Measurements from ENCODE around the gene CYB561.

Gene CYB561

DNA sequence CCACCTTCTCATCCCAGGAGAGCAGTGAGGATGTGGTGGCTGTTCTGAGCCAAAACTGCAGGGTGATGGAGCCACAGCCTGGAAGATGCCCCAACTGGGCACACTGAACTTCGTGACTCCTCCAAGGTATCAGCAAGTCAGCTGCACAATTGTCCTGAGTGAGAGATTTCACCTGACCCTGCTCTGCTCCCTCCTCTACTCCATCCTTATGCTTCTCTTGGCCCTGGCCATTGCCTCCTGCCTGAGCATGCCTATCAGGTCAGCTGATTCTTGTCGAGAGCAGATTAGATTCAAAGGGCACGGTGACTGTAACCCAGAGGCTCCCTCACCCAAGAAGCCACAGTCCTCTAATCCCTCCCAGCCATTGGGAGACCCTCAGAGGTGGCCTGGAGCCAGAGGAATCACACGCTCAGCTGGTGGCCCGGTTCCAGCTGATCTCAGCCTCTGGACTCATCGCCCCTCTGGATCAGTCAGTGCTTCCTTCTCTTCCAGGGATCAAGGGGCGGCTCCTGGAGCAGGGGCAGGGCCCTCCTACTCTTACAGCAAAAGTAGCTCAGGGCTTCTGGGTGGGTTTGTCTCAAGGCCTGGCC lies 7.0 kb upstream of the CYB561 start:
- TF ChIP-seq, protein P1, sequence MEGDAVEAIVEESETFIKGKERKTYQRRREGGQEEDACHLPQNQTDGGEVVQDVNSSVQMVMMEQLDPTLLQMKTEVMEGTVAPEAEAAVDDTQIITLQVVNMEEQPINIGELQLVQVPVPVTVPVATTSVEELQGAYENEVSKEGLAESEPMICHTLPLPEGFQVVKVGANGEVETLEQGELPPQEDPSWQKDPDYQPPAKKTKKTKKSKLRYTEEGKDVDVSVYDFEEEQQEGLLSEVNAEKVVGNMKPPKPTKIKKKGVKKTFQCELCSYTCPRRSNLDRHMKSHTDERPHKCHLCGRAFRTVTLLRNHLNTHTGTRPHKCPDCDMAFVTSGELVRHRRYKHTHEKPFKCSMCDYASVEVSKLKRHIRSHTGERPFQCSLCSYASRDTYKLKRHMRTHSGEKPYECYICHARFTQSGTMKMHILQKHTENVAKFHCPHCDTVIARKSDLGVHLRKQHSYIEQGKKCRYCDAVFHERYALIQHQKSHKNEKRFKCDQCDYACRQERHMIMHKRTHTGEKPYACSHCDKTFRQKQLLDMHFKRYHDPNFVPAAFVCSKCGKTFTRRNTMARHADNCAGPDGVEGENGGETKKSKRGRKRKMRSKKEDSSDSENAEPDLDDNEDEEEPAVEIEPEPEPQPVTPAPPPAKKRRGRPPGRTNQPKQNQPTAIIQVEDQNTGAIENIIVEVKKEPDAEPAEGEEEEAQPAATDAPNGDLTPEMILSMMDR (IDR thresholded peaks at IDR 0.05; ENCODE audit: borderline replicate concordance, control extremely low read depth, extremely low read depth, insufficient read depth, missing control alignments), result no peak
- DNase-seq (ENCODE audit: low spot score), result no peak
- in situ Hi-C loops (cut with MboI; ENCODE audit: low sequenced_read_pairs, unreplicated experiment), result no loop called here

DNA sequence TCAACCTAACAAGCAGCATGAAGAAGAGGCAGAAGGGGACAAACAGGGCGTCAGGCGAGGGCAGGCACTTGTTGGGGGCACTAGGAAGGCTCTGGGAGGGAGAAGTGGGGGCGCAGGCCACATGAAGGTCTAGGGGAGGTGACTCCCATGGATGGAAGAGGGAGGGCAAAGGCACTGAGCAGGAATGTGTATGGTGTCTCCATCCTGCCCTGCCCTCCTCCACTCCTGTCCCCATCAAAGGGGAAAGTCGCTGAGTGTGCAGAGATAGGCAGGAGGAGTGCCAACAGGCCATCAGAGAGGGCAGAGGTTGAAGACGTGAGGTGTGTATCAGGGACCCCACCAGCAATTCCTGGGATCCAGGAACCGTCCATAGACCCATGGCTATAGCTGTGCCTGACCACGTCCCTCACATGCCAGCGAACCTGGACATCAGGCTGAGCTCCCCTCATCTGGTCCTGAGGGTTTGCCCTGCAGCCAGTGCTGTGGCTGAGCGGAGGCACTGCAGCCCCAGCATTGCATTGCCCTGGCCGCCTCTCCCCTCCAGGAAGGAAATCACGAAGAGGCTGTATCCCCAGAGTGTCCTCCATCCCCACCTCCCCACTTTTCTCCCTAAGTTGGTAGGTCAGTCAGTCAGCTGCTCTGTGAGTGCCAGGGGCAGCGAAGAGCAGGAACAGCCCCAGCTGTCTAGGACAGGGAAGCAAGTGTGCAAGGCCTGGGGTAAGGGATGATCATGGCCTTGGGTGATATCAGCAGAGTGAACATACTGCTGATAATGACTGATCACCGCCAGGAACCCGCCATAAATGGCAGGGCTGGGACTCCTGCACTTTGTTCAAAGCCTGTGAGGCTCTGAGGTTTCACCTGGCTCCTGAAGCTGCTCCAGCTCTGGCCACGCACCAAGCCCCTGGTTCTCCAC lies 6.2 kb upstream of the CYB561 start:
- in situ Hi-C loops (cut with MboI; ENCODE audit: low sequenced_read_pairs, unreplicated experiment), result no loop called here
- DNase-seq (ENCODE audit: low spot score), result no peak

DNA sequence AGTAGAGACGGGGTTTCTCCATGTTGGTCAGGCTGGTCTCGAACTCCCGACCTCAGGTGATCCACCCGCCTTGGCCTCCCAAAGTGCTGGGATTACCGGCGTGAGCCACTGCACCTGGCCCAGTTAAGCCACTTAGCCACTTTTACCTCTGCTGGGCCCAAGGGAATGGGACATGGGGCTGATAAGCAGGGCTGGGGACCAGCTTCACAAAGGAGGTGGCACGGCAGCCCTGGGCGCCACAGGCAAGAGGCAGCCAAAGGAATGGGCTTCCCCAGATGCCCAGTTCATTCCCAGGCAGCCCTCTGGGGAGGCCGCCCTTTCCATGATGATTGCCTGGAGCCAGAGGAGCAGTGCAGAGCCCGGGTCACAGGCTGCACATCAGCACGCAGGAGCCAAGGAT lies 5.0 kb upstream of the CYB561 start:
- in situ Hi-C loops (cut with MboI; ENCODE audit: low sequenced_read_pairs, unreplicated experiment), result no loop called here
- TF ChIP-seq, protein P1 (IDR thresholded peaks at IDR 0.05; ENCODE audit: borderline replicate concordance, control extremely low read depth, extremely low read depth, insufficient read depth, missing control alignments), result no peak

More for the DNA sequence above, 6.2 kb upstream of the CYB561 start:
- TF ChIP-seq, protein P1 (IDR thresholded peaks at IDR 0.05; ENCODE audit: borderline replicate concordance, control extremely low read depth, extremely low read depth, insufficient read depth, missing control alignments), result no peak

DNA sequence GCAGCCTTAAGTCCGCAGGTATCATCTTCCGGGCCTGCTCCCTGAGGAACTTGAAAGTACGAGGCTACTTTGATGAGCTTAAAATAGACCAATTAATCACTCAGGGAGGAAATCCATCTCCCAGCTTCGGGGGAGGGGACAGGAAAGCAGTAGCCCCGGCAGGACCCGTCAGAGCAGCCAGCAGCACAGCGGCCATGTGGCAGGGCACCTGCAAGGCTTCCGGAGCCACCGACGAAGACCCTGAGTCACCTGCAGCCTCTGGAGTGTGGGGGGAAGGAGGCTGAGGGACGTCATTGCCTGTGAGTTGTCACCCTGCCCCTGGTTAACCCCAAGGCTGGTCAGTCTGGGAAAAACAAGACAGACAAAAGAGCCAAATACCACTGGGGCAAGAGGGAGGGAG lies 4.4 kb upstream of the CYB561 start:
- in situ Hi-C loops (cut with MboI; ENCODE audit: low sequenced_read_pairs, unreplicated experiment), result no loop called here
- DNase-seq (ENCODE audit: low spot score), result no peak
- TF ChIP-seq, protein P1 (IDR thresholded peaks at IDR 0.05; ENCODE audit: borderline replicate concordance, control extremely low read depth, extremely low read depth, insufficient read depth, missing control alignments), result no peak

More for the DNA sequence above, 5.0 kb upstream of the CYB561 start:
- no peak for DNase-seq (ENCODE audit: low spot score)

DNA sequence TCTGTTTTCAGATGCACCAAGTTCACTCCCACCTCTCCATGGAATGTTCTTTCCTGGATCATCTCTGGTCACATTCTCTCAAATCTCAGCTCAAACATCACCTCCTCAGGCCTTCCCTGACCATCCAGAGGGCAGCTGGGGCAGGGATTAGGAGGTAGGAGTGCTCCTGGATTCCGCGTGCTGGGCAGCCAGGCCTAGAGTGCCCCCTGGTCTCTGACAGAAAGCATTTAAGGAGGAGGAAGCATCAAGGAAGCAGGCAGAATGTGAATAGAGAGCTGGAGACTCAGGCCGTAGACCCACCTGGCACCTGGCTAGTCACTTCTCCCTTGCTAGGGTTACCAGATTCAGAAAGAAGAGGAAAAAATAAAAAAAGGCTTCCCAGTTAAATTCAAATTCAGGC lies 2.5 kb upstream of the CYB561 start:
- no peak for DNase-seq (ENCODE audit: low spot score)
- TF ChIP-seq, protein P1 (IDR thresholded peaks at IDR 0.05; ENCODE audit: borderline replicate concordance, control extremely low read depth, extremely low read depth, insufficient read depth, missing control alignments), result no peak
- in situ Hi-C loops (cut with MboI; ENCODE audit: low sequenced_read_pairs, unreplicated experiment), result loop anchor here (25.0 kb wide), 1 partner anchor 364 kb away; no protein-coding TSS in a partner anchor

DNA sequence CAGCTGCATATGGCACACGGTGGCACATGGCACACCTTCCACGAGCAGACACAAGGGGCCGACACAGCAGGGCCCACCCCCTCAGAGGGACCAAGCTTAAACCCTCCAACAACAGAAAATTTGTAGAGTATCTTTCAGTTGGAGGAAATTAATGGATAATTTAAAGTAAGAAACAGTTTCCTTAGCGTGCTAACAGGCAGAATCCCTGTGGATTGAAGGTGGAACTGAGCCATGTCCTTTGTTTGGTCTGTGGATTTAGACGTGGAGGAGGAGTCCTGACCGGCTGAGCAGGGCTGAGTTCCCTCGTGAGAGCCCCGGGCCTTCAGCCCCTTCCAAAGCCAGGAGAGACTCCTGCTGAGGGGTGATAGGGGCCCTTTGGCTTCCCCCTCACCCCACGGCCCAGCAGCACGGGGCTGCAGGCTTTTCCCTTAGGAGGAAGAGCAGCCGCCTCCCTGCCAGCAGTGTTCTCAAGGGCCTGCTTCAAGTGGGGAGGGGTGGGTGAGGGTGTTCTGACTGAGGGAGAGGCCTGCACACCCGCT lies 1.4 kb upstream of the CYB561 start:
- DNase-seq (ENCODE audit: low spot score), result no peak
- in situ Hi-C loops (cut with MboI; ENCODE audit: low sequenced_read_pairs, unreplicated experiment), result loop anchor here (25.0 kb wide), 1 partner anchor 365 kb away; no protein-coding TSS in a partner anchor
- TF ChIP-seq, protein P1 (IDR thresholded peaks at IDR 0.05; ENCODE audit: borderline replicate concordance, control extremely low read depth, extremely low read depth, insufficient read depth, missing control alignments), result no peak
